ENCODE measurements around the gene RNU6-8.

RNU6-8 gene

GRCh38 chr14:32224737-32225377, 21.8 kb upstream of the RNU6-8 start:
- no peak for TF ChIP-seq RAD21 (IDR thresholded peaks at IDR 0.05; ENCODE audit: low read depth)
- TF ChIP-seq MAX (IDR thresholded peaks at IDR 0.05): no peak
- no peak for TF ChIP-seq YY1 (IDR thresholded peaks at IDR 0.05; ENCODE audit: low read depth)
- TF ChIP-seq TCF12 (IDR thresholded peaks at IDR 0.05; ENCODE audit: low read depth): no peak
- no peak for TF ChIP-seq TEAD4 (IDR thresholded peaks at IDR 0.05)
- no peak for TF ChIP-seq NFIC (IDR thresholded peaks at IDR 0.05)
- no peak for TF ChIP-seq FOXM1 (IDR thresholded peaks at IDR 0.05; ENCODE audit: borderline replicate concordance, low read depth)
- TF ChIP-seq EGR1 (IDR thresholded peaks at IDR 0.05): no peak

- TF ChIP-seq MAX (IDR thresholded peaks at IDR 0.05) (no peak), EP300 (IDR thresholded peaks at IDR 0.05; ENCODE audit: borderline replicate concordance) (no peak), FOXM1 (IDR thresholded peaks at IDR 0.05; ENCODE audit: borderline replicate concordance, low read depth) (no peak), ZBTB7A (IDR thresholded peaks at IDR 0.05; ENCODE audit: low read depth) (no peak), TEAD4 (IDR thresholded peaks at IDR 0.05) (no peak), RAD21 (IDR thresholded peaks at IDR 0.05; ENCODE audit: low read depth) (no peak), TAF1 (IDR thresholded peaks at IDR 0.05; ENCODE audit: low read depth) (no peak)
- TF ChIP-seq, protein P1, sequence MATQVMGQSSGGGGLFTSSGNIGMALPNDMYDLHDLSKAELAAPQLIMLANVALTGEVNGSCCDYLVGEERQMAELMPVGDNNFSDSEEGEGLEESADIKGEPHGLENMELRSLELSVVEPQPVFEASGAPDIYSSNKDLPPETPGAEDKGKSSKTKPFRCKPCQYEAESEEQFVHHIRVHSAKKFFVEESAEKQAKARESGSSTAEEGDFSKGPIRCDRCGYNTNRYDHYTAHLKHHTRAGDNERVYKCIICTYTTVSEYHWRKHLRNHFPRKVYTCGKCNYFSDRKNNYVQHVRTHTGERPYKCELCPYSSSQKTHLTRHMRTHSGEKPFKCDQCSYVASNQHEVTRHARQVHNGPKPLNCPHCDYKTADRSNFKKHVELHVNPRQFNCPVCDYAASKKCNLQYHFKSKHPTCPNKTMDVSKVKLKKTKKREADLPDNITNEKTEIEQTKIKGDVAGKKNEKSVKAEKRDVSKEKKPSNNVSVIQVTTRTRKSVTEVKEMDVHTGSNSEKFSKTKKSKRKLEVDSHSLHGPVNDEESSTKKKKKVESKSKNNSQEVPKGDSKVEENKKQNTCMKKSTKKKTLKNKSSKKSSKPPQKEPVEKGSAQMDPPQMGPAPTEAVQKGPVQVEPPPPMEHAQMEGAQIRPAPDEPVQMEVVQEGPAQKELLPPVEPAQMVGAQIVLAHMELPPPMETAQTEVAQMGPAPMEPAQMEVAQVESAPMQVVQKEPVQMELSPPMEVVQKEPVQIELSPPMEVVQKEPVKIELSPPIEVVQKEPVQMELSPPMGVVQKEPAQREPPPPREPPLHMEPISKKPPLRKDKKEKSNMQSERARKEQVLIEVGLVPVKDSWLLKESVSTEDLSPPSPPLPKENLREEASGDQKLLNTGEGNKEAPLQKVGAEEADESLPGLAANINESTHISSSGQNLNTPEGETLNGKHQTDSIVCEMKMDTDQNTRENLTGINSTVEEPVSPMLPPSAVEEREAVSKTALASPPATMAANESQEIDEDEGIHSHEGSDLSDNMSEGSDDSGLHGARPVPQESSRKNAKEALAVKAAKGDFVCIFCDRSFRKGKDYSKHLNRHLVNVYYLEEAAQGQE (IDR thresholded peaks at IDR 0.05; ENCODE audit: low read depth): no peak
Observed at GRCh38 chr14:32217301-32217700, 14.2 kb upstream of the RNU6-8 start.

- TF ChIP-seq ZBTB7A (IDR thresholded peaks at IDR 0.05; ENCODE audit: low read depth) (no peak), TAF1 (IDR thresholded peaks at IDR 0.05; ENCODE audit: low read depth) (no peak), RAD21 (IDR thresholded peaks at IDR 0.05; ENCODE audit: low read depth) (no peak), USF1 (IDR thresholded peaks at IDR 0.05) (no peak)
- TF ChIP-seq, protein P1 (IDR thresholded peaks at IDR 0.05; ENCODE audit: low read depth): no peak
Observed at GRCh38 chr14:32212833-32213232, 9.8 kb upstream of the RNU6-8 start.

DNA sequence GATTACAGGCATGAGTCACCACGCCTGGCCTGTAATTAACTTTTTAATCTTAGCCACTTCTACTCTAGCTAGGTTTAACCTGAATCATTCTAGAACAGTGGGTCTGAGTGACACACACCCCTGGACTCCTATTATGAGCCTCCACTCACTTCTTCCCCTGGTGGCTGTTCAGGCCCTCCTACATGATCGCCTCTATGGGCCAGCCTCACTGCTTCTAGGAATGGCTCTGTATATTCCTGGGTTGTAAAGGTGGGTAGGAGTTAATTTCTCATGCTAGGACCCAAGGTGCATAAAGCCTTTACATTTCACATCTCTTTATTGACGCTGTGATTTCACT, 8.0 kb upstream of the RNU6-8 start:
- no peak for TF ChIP-seq USF1 (IDR thresholded peaks at IDR 0.05)
- no peak for TF ChIP-seq YY1 (IDR thresholded peaks at IDR 0.05; ENCODE audit: low read depth)
- no peak for TF ChIP-seq TAF1 (IDR thresholded peaks at IDR 0.05; ENCODE audit: low read depth)
- TF ChIP-seq TEAD4 (IDR thresholded peaks at IDR 0.05): no peak
- TF ChIP-seq EGR1 (IDR thresholded peaks at IDR 0.05): no peak
- no peak for TF ChIP-seq CEBPB (IDR thresholded peaks at IDR 0.05)
- no peak for TF ChIP-seq TCF12 (IDR thresholded peaks at IDR 0.05; ENCODE audit: low read depth)
- no peak for TF ChIP-seq FOXM1 (IDR thresholded peaks at IDR 0.05; ENCODE audit: borderline replicate concordance, low read depth)
- TF ChIP-seq ZBTB7A (IDR thresholded peaks at IDR 0.05; ENCODE audit: low read depth): no peak
- TF ChIP-seq, protein P1 (IDR thresholded peaks at IDR 0.05; ENCODE audit: low read depth): no peak
- TF ChIP-seq MAX (IDR thresholded peaks at IDR 0.05): no peak
- no peak for TF ChIP-seq EP300 (IDR thresholded peaks at IDR 0.05; ENCODE audit: borderline replicate concordance)
- TF ChIP-seq RAD21 (IDR thresholded peaks at IDR 0.05; ENCODE audit: low read depth): no peak
- TF ChIP-seq NFIC (IDR thresholded peaks at IDR 0.05): no peak
- no peak for TF ChIP-seq CREB1 (IDR thresholded peaks at IDR 0.05; ENCODE audit: low read depth)
